NB4 (cell line): Measurements from ENCODE around the gene CLGN.

Experiments
- CTCF ChIP-seq: IDR thresholded peaks from one replicate; pipeline ENCODE4 v1.5.1; 2012; ENCODE audit warnings: low read depth, low read length
- MYC ChIP-seq: IDR thresholded peaks from 2 replicates; pipeline ENCODE4 v1.6.1; 2011; ENCODE audit warnings: low read depth, low read length
- POLR2A ChIP-seq: IDR thresholded peaks from 2 replicates; pipeline ENCODE4 v1.6.1; 2011; ENCODE audit warnings: mild to moderate bottlenecking; ENCODE audit not compliant: insufficient read length; ENCODE audit errors: extremely low read depth

GRCh38 chr4:140353786-140354185 lies 73.7 kb downstream of the CLGN start:
- TF ChIP-seq CTCF (no peak), POLR2A (no peak), MYC (no peak)
